GM10248 (cell line): Measurements from ENCODE around the gene CCR3.

ENCODE experiments used
- CTCF ChIA-PET: fragments of 300-600 bp; sonication (Branson Sonifier 250); formaldehyde crosslinking; extraction: SDS; loops from one replicate; lab custom pipeline; 2021; ENCODE audit warnings: antibody characterized with exemption; lab: Yijun Ruan, JAX
- POLR2A ChIA-PET: fragments of 350-650 bp; sonication (Branson Sonifier 250); formaldehyde crosslinking; extraction: SDS; loops from one replicate; lab custom pipeline; 2020; ENCODE audit warnings: antibody characterized with exemption; lab: Yijun Ruan, JAX
- DNase-seq: peaks from one replicate; pipeline ENCODE4 v3.0.0; 2012; ENCODE audit errors: extremely low spot score
- CTCF ChIP-seq: IDR thresholded peaks from 2 replicates; pipeline ENCODE4 v1.5.1; 2012; ENCODE audit warnings: mild to moderate bottlenecking, low read depth; ENCODE audit errors: extremely low read depth, missing control alignments, control extremely low read depth

Gene CCR3

GRCh38 chr3:46312991-46313390, 70.7 kb downstream of the CCR3 start:
- ChIA-PET POLR2A (no interaction called here), CTCF (interaction anchor here (2.6 kb wide), 1 partner anchor 14 kb away, joined by 7 read pairs; no protein-coding TSS in a partner anchor)
- TF ChIP-seq CTCF, result no peak
- no peak for DNase-seq

- TF ChIP-seq CTCF, result no peak
- DNase-seq, result no peak
- POLR2A ChIA-PET, result no interaction called here
- CTCF ChIA-PET, result interaction anchor here (1.6 kb wide), 1 partner anchor 19 kb away, joined by 5 read pairs; no protein-coding TSS in a partner anchor
Measured at GRCh38 chr3:46314517-46314916, 72.3 kb downstream of the CCR3 start.

GRCh38 chr3:46316206-46316605, 73.9 kb downstream of the CCR3 start:
- ChIA-PET POLR2A (no interaction called here), CTCF (no interaction called here)
- no peak for DNase-seq
- no peak for TF ChIP-seq CTCF
